HCT116 (cell line): ENCODE data around the gene ARMH1. TPM values are rescaled to one million over a fixed set of nuclear protein-coding genes. Genes with fewer than 3 reads are reported as not detected.

ENCODE experiments used
- ATAC-seq: fragments of 200-7000 bp; cut with Tn5 transposase; 2 replicates; pipeline ENCODE4 v1.9.1; 2020; ENCODE audit warnings: mild to moderate bottlenecking, moderate library complexity
- BruUV-seq: library from RNA; stranded (reverse); fragments of 400-500 nt; replicated peaks from 2 replicates; lab custom pipeline; 2021; lab: Mats Ljungman, UMichigan
- CTCF ChIA-PET: fragments of 300-600 bp; sonication (Branson Sonifier 250); formaldehyde crosslinking; loops from one replicate; lab custom pipeline; 2021; ENCODE audit warnings: antibody characterized with exemption; lab: Charles Lee
- POLR2A ChIA-PET: fragments of 300-600, 350-600 bp; sonication (Branson Sonifier 250); formaldehyde crosslinking; loops from one replicate; lab custom pipeline; 2021; ENCODE audit warnings: antibody characterized with exemption; lab: Charles Lee
- RAD21 ChIA-PET, 2 experiments: fragments of 300-600 bp; sonication (Branson Sonifier 250); formaldehyde crosslinking; loops; one replicate each; lab custom pipeline; 2023; ENCODE audit warnings: low total read pairs in 2 of 2; ENCODE audit not compliant: uncharacterized antibody in 2 of 2, unreplicated experiment in 2 of 2, low non-redundant PET in 1 of 2; lab: Charles Lee
- DNase-seq: peaks from one replicate; pipeline ENCODE4 v3.0.0-alpha.2; 2010; ENCODE audit warnings: low read depth, low spot score
- H2AFZ ChIP-seq: fragments of 200-600 bp; shearing (Covaris generic), sonication (generic); 2 replicates; pipeline ENCODE4 v1.6.1; 2017; ENCODE audit warnings: low read depth, mixed run types, mixed read lengths, antibody characterized with exemption, low read length; ENCODE audit not compliant: poor library complexity, severe bottlenecking
- H3K27ac ChIP-seq: 2 replicates; pipeline ENCODE4 v1.5.1; 2012; ENCODE audit warnings: low read depth, low read length
- H3K27me3 ChIP-seq: fragments of 200-600 bp; sonication (generic); 2 replicates; pipeline ENCODE4 v1.6.1; 2016; ENCODE audit warnings: mixed run types, low read length, mixed read lengths; ENCODE audit not compliant: insufficient read depth
- H3K36me3 ChIP-seq, 2 experiments: fragments of 200-500 bp in 1 of 2; fragments of 200-600 bp in 1 of 2; sonication (Bioruptor generic) in 1 of 2; sonication (generic) in 1 of 2; 2 replicates each; pipeline versions ENCODE4 v1.5.1 to v1.6.1; 2014 to 2016; ENCODE audit warnings: low read length in 2 of 2, inconsistent platforms in 1 of 2, mixed read lengths in 1 of 2, mixed run types in 1 of 2; ENCODE audit not compliant: insufficient read depth in 2 of 2, control insufficient read depth in 1 of 2
- H3K4me1 ChIP-seq, 2 experiments: fragments of 200-600 bp in 1 of 2; sonication (generic) in 1 of 2; 2 replicates each; pipeline versions ENCODE4 v1.5.1 to v1.6.1; 2012 to 2017; ENCODE audit warnings: low read length in 2 of 2, inconsistent platforms in 1 of 2, mild to moderate bottlenecking in 1 of 2, mixed read lengths in 1 of 2, mixed run types in 1 of 2, moderate library complexity in 1 of 2; ENCODE audit not compliant: insufficient read depth in 2 of 2, control insufficient read depth in 1 of 2
- H3K4me2 ChIP-seq: fragments of 200-600 bp; sonication (generic); 2 replicates; pipeline ENCODE4 v1.6.1; 2017; ENCODE audit warnings: mixed run types, low read length, mixed read lengths
- H3K4me3 ChIP-seq, 2 experiments: fragments of 200-600 bp in 1 of 2; sonication (generic) in 1 of 2; replicated peaks in 1 of 2; 2 replicates each; pipeline ENCODE4 v1.5.1; 2011 to 2016; ENCODE audit warnings: low read length in 2 of 2, control low read depth in 1 of 2, low read depth in 1 of 2, mild to moderate bottlenecking in 1 of 2, mixed read lengths in 1 of 2, mixed run types in 1 of 2
- H3K79me2 ChIP-seq: fragments of 200-600 bp; sonication (generic); 2 replicates; pipeline ENCODE4 v1.6.1; 2017; ENCODE audit warnings: mild to moderate bottlenecking, mixed run types, low read length, moderate library complexity, mixed read lengths; ENCODE audit not compliant: insufficient read depth
- H3K9ac ChIP-seq: fragments of 200-600 bp; sonication (generic); 2 replicates; pipeline ENCODE4 v1.6.1; 2016; ENCODE audit warnings: low read length, mixed read lengths
- H3K9me2 ChIP-seq: fragments of 200-600 bp; sonication (generic), shearing (Covaris generic); 2 replicates; pipeline ENCODE4 v1.6.1; 2017; ENCODE audit warnings: mixed run types, mild to moderate bottlenecking, moderate library complexity; ENCODE audit not compliant: insufficient read depth
- H3K9me3 ChIP-seq, 2 experiments: fragments of 200-500 bp in 1 of 2; fragments of 200-600 bp in 1 of 2; sonication (Bioruptor generic) in 1 of 2; sonication (generic) in 1 of 2; 2 replicates each; pipeline ENCODE4 v1.6.1; 2014 to 2017; ENCODE audit warnings: low read length in 2 of 2, mixed read lengths in 2 of 2, inconsistent platforms in 1 of 2, low read depth in 1 of 2, mild to moderate bottlenecking in 1 of 2, mixed run types in 1 of 2, moderate library complexity in 1 of 2; ENCODE audit not compliant: control insufficient read depth in 1 of 2, insufficient read depth in 1 of 2
- H4K20me1 ChIP-seq: fragments of 200-600 bp; sonication (generic), shearing (Covaris generic); 2 replicates; pipeline ENCODE4 v1.6.1; 2017; ENCODE audit warnings: mixed run types, mild to moderate bottlenecking, moderate library complexity; ENCODE audit not compliant: insufficient read depth
- CBX3 ChIP-seq: IDR thresholded peaks from 2 replicates; pipeline ENCODE4 v1.6.1; 2012; ENCODE audit warnings: low read depth
- CEBPB ChIP-seq: IDR thresholded peaks from 2 replicates; pipeline ENCODE4 v1.6.1; 2012; ENCODE audit warnings: low read depth
- JUND ChIP-seq: IDR thresholded peaks from 2 replicates; pipeline ENCODE4 v1.6.1; 2012
- POLR2AphosphoS5 ChIP-seq: IDR thresholded peaks from 2 replicates; pipeline ENCODE4 v1.6.1; 2011; ENCODE audit warnings: mild to moderate bottlenecking, low read depth, low read length, moderate library complexity
- RAD21 ChIP-seq: IDR thresholded peaks from 2 replicates; pipeline ENCODE4 v1.6.1; 2012; ENCODE audit warnings: low read depth, mild to moderate bottlenecking
- REST ChIP-seq: IDR thresholded peaks from 2 replicates; pipeline ENCODE4 v1.6.1; 2012; ENCODE audit warnings: low read depth
- SIN3A ChIP-seq: IDR thresholded peaks from 2 replicates; pipeline ENCODE4 v1.6.1; 2012; ENCODE audit warnings: low read depth
- SP1 ChIP-seq: IDR thresholded peaks from 2 replicates; pipeline ENCODE4 v1.6.1; 2012; ENCODE audit warnings: low read depth
- TCF7L2 ChIP-seq: IDR thresholded peaks from 2 replicates; pipeline ENCODE4 v1.7.0; 2011; ENCODE audit warnings: borderline replicate concordance, inconsistent platforms; ENCODE audit not compliant: insufficient read depth, insufficient read length; ENCODE audit errors: extremely low read depth
- YY1 ChIP-seq: IDR thresholded peaks from 2 replicates; pipeline ENCODE4 v1.6.1; 2011; ENCODE audit warnings: low read length, low read depth, moderate library complexity, mild to moderate bottlenecking; ENCODE audit not compliant: insufficient replicate concordance; ENCODE audit errors: extremely low read depth
- ZBTB33 ChIP-seq: IDR thresholded peaks from 2 replicates; pipeline ENCODE4 v1.6.1; 2011; ENCODE audit warnings: mild to moderate bottlenecking, low read length, moderate library complexity; ENCODE audit not compliant: insufficient replicate concordance; ENCODE audit errors: extremely low read depth
- intact Hi-C: fragments of 100-400 bp; cut with micrococcal nuclease; formaldehyde crosslinking; loops from 2 replicates; pipeline ENCODE4 v1.10.0; 2022
- total RNA-seq: library from RNA; stranded (reverse); gene quantifications from one replicate; pipeline ENCODE4 v1.2.1, GENCODE V29; 2021; ENCODE audit not compliant: unreplicated experiment

The ARMH1 gene
- total RNA-seq, 1 experiment from 2014 or later: 3.2 TPM

GRCh38 chr1:44631333-44631646 is 43.2 kb upstream of the ARMH1 start:
- Histone ChIP-seq H3K9me2 (0 out of 2 replicates have a peak, but pooled peaks cover 2% of the 10 kb centered on the region), H3K9me3 (no peaks in the 10 kb centered on the region), H3K36me3 (peaks cover 8 to 30% of the 10 kb centered on the region in 2 experiments; a peak in 3 of 4 replicates), H4K20me1 (no peaks in the 10 kb centered on the region), H3K9ac (peak overlapping the region; percentile 88), H3K4me3 (peak overlapping the region; percentile 76 to 87), H3K4me1 (peaks cover 5 to 22% of the 10 kb centered on the region in 2 experiments; a peak in 3 of 4 replicates), H3K4me2 (peak overlapping the region; percentile 96)
- POLR2A ChIA-PET: interaction anchor here (0.5 to 1.7 kb wide), 4 partner anchors 21 to 303 kb away, joined by 3 to 7 read pairs (median 3); partner anchors contain the start of genes ARMH1 and TMEM53
- ATAC-seq: no peak; the same call in 1 of the 2 replicates
- intact Hi-C loops: no loop called here
- TF ChIP-seq SP1: no peak
- TF ChIP-seq SIN3A: 0 out of 2 replicates have a peak, but pooled peaks have one; percentile 1
- TF ChIP-seq, all 23 proteins: peak for 1
- BruUV-seq: TSS peak; percentile 77
- no peak for DNase-seq
- ChIA-PET RAD21 (no interaction called here), CTCF (interaction anchor here (0.6 to 1.3 kb wide), 2 partner anchors 22 to 110 kb away, joined by 4 read pairs; no protein-coding TSS in a partner anchor)
- Histone ChIP-seq H3K27me3 (no peaks in the 10 kb centered on the region), H2AFZ (peak overlapping the region; percentile 23), H3K79me2 (peaks cover 33% of the 10 kb centered on the region), H3K27ac (peak overlapping the region; percentile 98)

GRCh38 chr1:44631647-44632539 is 42.6 kb upstream of the ARMH1 start:
- peak overlapping the region; percentile 23 for H2AFZ ChIP-seq
- TF ChIP-seq POLR2AphosphoS5 (peak; percentile 88), RAD21 (no peak), TCF7L2 (peak; percentile 14), YY1 (peak; percentile 96), ZBTB33 (peak; percentile 46), SIN3A (peak; percentile 47; the same call in 1 of the 2 replicates), CBX3 (no peak), REST (no peak), JUND (no peak), CEBPB (no peak)

More at GRCh38 chr1:44631647-44632539, 42.6 kb upstream of the ARMH1 start:
- intact Hi-C loops: no loop called here
- peak overlapping the region; percentile 96 for H3K4me2 ChIP-seq
- peaks cover 12 to 36% of the 10 kb centered on the region in 2 experiments; a peak in 3 of 4 replicates for H3K36me3 ChIP-seq
- ChIA-PET POLR2A (interaction anchor here (0.5 to 1.7 kb wide), 4 partner anchors 21 to 304 kb away, joined by 3 to 7 read pairs (median 3); partner anchors contain the start of genes ARMH1 and TMEM53), CTCF (interaction anchor here (1.1 to 1.5 kb wide), 3 partner anchors 20 to 82 kb away, joined by 3 to 4 read pairs (median 3); no protein-coding TSS in a partner anchor), RAD21 (no interaction called here)
- no TSS peak for BruUV-seq
- peaks cover 33% of the 10 kb centered on the region for H3K79me2 ChIP-seq
- peak overlapping the region; percentile 98 for H3K27ac ChIP-seq
- peak overlapping the region; percentile 76 to 87 for H3K4me3 ChIP-seq
- H4K20me1 ChIP-seq: no peaks in the 10 kb centered on the region
- 0 out of 2 replicates have a peak, but pooled peaks cover 2% of the 10 kb centered on the region for H3K9me2 ChIP-seq
- ATAC-seq (peak; percentile 84), DNase-seq (peak; percentile 48)
- H3K9ac ChIP-seq: peak overlapping the region; percentile 88
- no peaks in the 10 kb centered on the region for H3K27me3 ChIP-seq
- H3K9me3 ChIP-seq: no peaks in the 10 kb centered on the region
- peaks cover 5 to 22% of the 10 kb centered on the region in 2 experiments; a peak in 3 of 4 replicates for H3K4me1 ChIP-seq
